Gastrocnemius medialis (tissue), 4 donors: ENCODE measurements around the gene PTPRN2.

Experiments
- CTCF ChIP-seq, 5 experiments: fragments of 450-650 bp in 3 of 5; fragments of 200-600 bp in 2 of 5; sonication (generic) in 2 of 5; IDR thresholded peaks in 4 of 5; conservative IDR thresholded peaks in 1 of 5; 1 replicate in 4 of 5; 2 replicates in 1 of 5; pipeline ENCODE4 v1.5.1; 2016 to 2019; ENCODE audit warnings: antibody characterized with exemption in 5 of 5, mild to moderate bottlenecking in 3 of 5, moderate library complexity in 3 of 5
- POLR2A ChIP-seq, 2 donors: fragments of 450-650 bp; IDR thresholded peaks; one replicate each; pipeline ENCODE4 v1.6.1; 2017; ENCODE audit warnings: antibody characterized with exemption in 2 of 2, mild to moderate bottlenecking in 2 of 2, moderate library complexity in 2 of 2

GRCh38 chr7:158588878-158589442, 1.3 kb upstream of the PTPRN2 start:
- TF ChIP-seq CTCF (IDR thresholded peaks at IDR 0.05 in 4 of 5, conservative IDR thresholded peaks at IDR 0.05 in 1 of 5) (no peak), POLR2A (IDR thresholded peaks at IDR 0.05) (no peak)
